Measurements from ENCODE around the gene KCNA10. TPM values are rescaled to one million over a fixed set of nuclear protein-coding genes. Genes with fewer than 3 reads are reported as not detected.

Gene KCNA10
- total RNA-seq, 4 donors from 2014 or later, result not detected

GRCh38 chr1:110477967-110478640 lies 40.9 kb downstream of the KCNA10 start:
- intact Hi-C loops (cut with DNase I; ENCODE audit: low total_unique reads), result no loop called here
- no peak for DNase-seq
- no peak overlapping the region for H3K27ac ChIP-seq
- in situ Hi-C loops (cut with MboI; ENCODE audit: low pct_ligation_motif_present in 1 of 4, low pct_unique_long_range_greater_than_20kb in 1 of 4, low sequenced_read_pairs in 3 of 4), result no loop called here
- H3K4me3 ChIP-seq, result no peak overlapping the region
- H3K36me3 ChIP-seq, result no peaks in the 10 kb centered on the region
- TF ChIP-seq POLR2AphosphoS5 (IDR thresholded peaks at IDR 0.05) (no peak), EP300 (IDR thresholded peaks at IDR 0.05; ENCODE audit: low read depth) (no peak), CTCF (IDR thresholded peaks at IDR 0.05) (no peak), POLR2A (IDR thresholded peaks at IDR 0.05) (no peak)
- H3K4me1 ChIP-seq, result peaks cover 0 to 5% (median 0%) of the 10 kb centered on the region in 4 donors
- H3K27me3 ChIP-seq, result peaks cover 2% of the 10 kb centered on the region
- no peaks in the 10 kb centered on the region for H3K9me3 ChIP-seq
- 60 to 62% methylated on average over 1 to 3 of the region's 3 CpGs for WGBS, 2 donors (ENCODE audit: low coverage in 1 of 2)

- H3K9me3 ChIP-seq, result no peaks in the 10 kb centered on the region
- DNase-seq, result no peak
- H3K27me3 ChIP-seq, result no peaks in the 10 kb centered on the region
- intact Hi-C loops (cut with DNase I; ENCODE audit: low total_unique reads) (no loop called here), in situ Hi-C loops (cut with MboI; ENCODE audit: low pct_ligation_motif_present in 1 of 4, low pct_unique_long_range_greater_than_20kb in 1 of 4, low sequenced_read_pairs in 3 of 4) (no loop called here)
- WGBS, 2 donors (ENCODE audit: low coverage in 1 of 2), result 72% methylated on average over 3 of the region's 3 CpGs; no CpG with 5 or more reads in 1 of the 2 donors
- no peaks in the 10 kb centered on the region for H3K36me3 ChIP-seq
- H3K4me1 ChIP-seq, result peaks cover 0 to 5% (median 0%) of the 10 kb centered on the region in 4 donors
- no peak for TF ChIP-seq POLR2AphosphoS5 (IDR thresholded peaks at IDR 0.05)
- TF ChIP-seq CTCF (IDR thresholded peaks at IDR 0.05), result no peak
- TF ChIP-seq POLR2A (IDR thresholded peaks at IDR 0.05), result no peak
- no peak for TF ChIP-seq EP300 (IDR thresholded peaks at IDR 0.05; ENCODE audit: low read depth)
- H3K27ac ChIP-seq, result no peak overlapping the region
- no peak overlapping the region for H3K4me3 ChIP-seq
These were observed 41.5 kb downstream of the KCNA10 start for GRCh38 chr1:110477445-110477957.

GRCh38 chr1:110477041-110477440 lies 41.9 kb downstream of the KCNA10 start:
- in situ Hi-C loops (cut with MboI; ENCODE audit: low pct_ligation_motif_present in 1 of 4, low pct_unique_long_range_greater_than_20kb in 1 of 4, low sequenced_read_pairs in 3 of 4), result no loop called here
- H3K27ac ChIP-seq, result no peak overlapping the region
- no peak for TF ChIP-seq CTCF (IDR thresholded peaks at IDR 0.05)
- intact Hi-C loops (cut with DNase I; ENCODE audit: low total_unique reads), result no loop called here
- H3K4me3 ChIP-seq, result no peak overlapping the region
- no peaks in the 10 kb centered on the region for H3K27me3 ChIP-seq
- H3K9me3 ChIP-seq, result no peaks in the 10 kb centered on the region
- 85% methylated on average over 2 of the region's 2 CpGs; no CpG with 5 or more reads in 1 of the 2 donors for WGBS, 2 donors (ENCODE audit: low coverage in 1 of 2)
- DNase-seq, result no peak
- peaks cover 0 to 5% (median 0%) of the 10 kb centered on the region in 4 donors for H3K4me1 ChIP-seq
- H3K36me3 ChIP-seq, result no peaks in the 10 kb centered on the region

- intact Hi-C loops (cut with DNase I; ENCODE audit: low total_unique reads) (no loop called here), in situ Hi-C loops (cut with MboI; ENCODE audit: low pct_ligation_motif_present in 1 of 4, low pct_unique_long_range_greater_than_20kb in 1 of 4, low sequenced_read_pairs in 3 of 4) (no loop called here)
- no peak for TF ChIP-seq CTCF (IDR thresholded peaks at IDR 0.05)
- no peak for TF ChIP-seq POLR2AphosphoS5 (IDR thresholded peaks at IDR 0.05)
- TF ChIP-seq EP300 (IDR thresholded peaks at IDR 0.05; ENCODE audit: low read depth), result no peak
- TF ChIP-seq POLR2A (IDR thresholded peaks at IDR 0.05), result no peak
- Histone ChIP-seq H3K27me3 (no peaks in the 10 kb centered on the region), H3K4me3 (no peak overlapping the region), H3K9me3 (no peaks in the 10 kb centered on the region), H3K27ac (no peak overlapping the region), H3K36me3 (no peaks in the 10 kb centered on the region), H3K4me1 (peaks cover 0 to 5% (median 0%) of the 10 kb centered on the region in 4 donors)
- WGBS, 2 donors (ENCODE audit: low coverage in 1 of 2), result 48 to 59% methylated on average over 4 to 10 of the region's 10 CpGs
- no peak for DNase-seq
These were observed 42.8 kb downstream of the KCNA10 start for GRCh38 chr1:110476028-110476765.

All from transverse colon (tissue), 4 donors.